A549 (cell line): ENCODE measurements around the gene MMP11. TPM values are rescaled to one million over a fixed set of nuclear protein-coding genes. Genes with fewer than 3 reads are reported as not detected.

Experiments
- ATAC-seq, 2 experiments: fragments of 200-7000 bp in 1 of 2; fragments of >200 bp in 1 of 2; cut with Nextera tagmentation in 1 of 2; cut with Tn5 transposase in 1 of 2; 3 replicates each; pipeline versions ENCODE4 v1.8.0 to v1.9.1; 2018 to 2020; ENCODE audit warnings: mild to moderate bottlenecking in 1 of 2, moderate library complexity in 1 of 2
- CTCF ChIA-PET: fragments of 300-600 bp; sonication (Branson Sonifier 250); formaldehyde crosslinking; extraction: SDS; loops from one replicate; lab custom pipeline; 2021; ENCODE audit warnings: antibody characterized with exemption, inconsistent platforms; lab: Yijun Ruan, JAX
- POLR2A ChIA-PET: fragments of 350-600 bp; formaldehyde crosslinking; extraction: SDS; loops from one replicate; lab custom pipeline; 2021; ENCODE audit warnings: antibody characterized with exemption, inconsistent platforms; lab: Yijun Ruan, JAX
- DNase-seq, 2 experiments: peaks; one replicate each; pipeline versions ENCODE4 v3.0.0 to v3.0.0-alpha.2; 2011 to 2016; ENCODE audit warnings: low read depth in 1 of 2, low spot score in 1 of 2
- FAIRE-seq: peaks from 2 replicates; lab custom pipeline; 2011; peaks lifted over from hg19 to GRCh38; lab: Jason Lieb, UNC
- H3K27ac ChIP-seq, 2 experiments: fragments of >200 bp; sonication (Bioruptor Twin); formaldehyde crosslinking; 3 replicates each; pipeline ENCODE4 v1.5.1; 2016 to 2017
- H3K4me1 ChIP-seq: fragments of >200 bp; sonication (Bioruptor Twin); formaldehyde crosslinking; 3 replicates; pipeline ENCODE4 v1.6.1; 2016
- H3K4me2 ChIP-seq: fragments of >200 bp; sonication (Bioruptor Twin); formaldehyde crosslinking; 3 replicates; pipeline ENCODE4 v1.6.1; 2016
- H3K4me3 ChIP-seq: fragments of >200 bp; sonication (Bioruptor Twin); formaldehyde crosslinking; 3 replicates; pipeline ENCODE4 v1.5.1; 2016
- H3K9me3 ChIP-seq: fragments of >200 bp; sonication (Bioruptor Twin); formaldehyde crosslinking; 3 replicates; pipeline ENCODE4 v1.6.1; 2016
- CEBPB ChIP-seq, 2 experiments: fragments of >200 bp in 1 of 2; sonication (Bioruptor Twin) in 1 of 2; formaldehyde crosslinking in 1 of 2; IDR thresholded peaks; 2 replicates each; pipeline ENCODE4 v1.6.1; 2012 to 2016
- ELK1 ChIP-seq: fragments of 150-350 bp; IDR thresholded peaks from 2 replicates; pipeline ENCODE4 v1.6.1; 2014; ENCODE audit warnings: low read depth, mild to moderate bottlenecking, low read length
- EP300 ChIP-seq, 2 experiments: fragments of >200 bp; sonication (Bioruptor Twin); formaldehyde crosslinking; IDR thresholded peaks; 2 replicates in 1 of 2; 3 replicates in 1 of 2; pipeline ENCODE4 v1.6.1; 2016 to 2017
- ESRRA ChIP-seq: fragments of 150-350 bp; IDR thresholded peaks from 2 replicates; pipeline ENCODE4 v1.6.1; 2014; ENCODE audit warnings: mild to moderate bottlenecking, low read length, borderline replicate concordance
- FOSB ChIP-seq: fragments of 250-450 bp; sonication (Bioruptor Pico); IDR thresholded peaks from 2 replicates; pipeline ENCODE4 v1.5.0; 2020; ENCODE audit warnings: mild to moderate bottlenecking, moderate library complexity
- FOXS1 ChIP-seq: fragments of 250-450 bp; sonication (Bioruptor Pico); IDR thresholded peaks from 2 replicates; pipeline ENCODE4 v1.5.0; 2020; ENCODE audit warnings: mild to moderate bottlenecking, moderate library complexity
- HDAC2 ChIP-seq: fragments of 200-600 bp; sonication (generic); IDR thresholded peaks from 2 replicates; pipeline ENCODE4 v1.6.1; 2016
- HEYL ChIP-seq: fragments of 250-450 bp; sonication (Bioruptor Pico); IDR thresholded peaks from 2 replicates; pipeline ENCODE4 v1.8.0; 2021; ENCODE audit warnings: mild to moderate bottlenecking, moderate library complexity
- HOXA7 ChIP-seq: fragments of 250-450 bp; sonication (Bioruptor Pico); IDR thresholded peaks from 2 replicates; pipeline ENCODE4 v1.5.0; 2020; ENCODE audit warnings: mild to moderate bottlenecking, moderate library complexity
- KDM1A ChIP-seq: fragments of 200-600 bp; sonication (generic); IDR thresholded peaks from 2 replicates; pipeline ENCODE4 v1.6.1; 2016; ENCODE audit warnings: low read depth, mild to moderate bottlenecking
- MAFK ChIP-seq: fragments of 450-650 bp; IDR thresholded peaks from 2 replicates; pipeline ENCODE4 v1.6.1; 2014; ENCODE audit not compliant: partially characterized antibody
- MAX ChIP-seq: IDR thresholded peaks from 2 replicates; pipeline ENCODE4 v1.6.1; 2012
- MYC ChIP-seq: IDR thresholded peaks from 2 replicates; pipeline ENCODE4 v1.6.1; 2012; ENCODE audit warnings: mild to moderate bottlenecking, inconsistent platforms, low read length, improper control_type of control experiment, borderline replicate concordance
- NFE2L2 ChIP-seq: fragments of 150-350 bp; conservative IDR thresholded peaks from 2 replicates; pipeline ENCODE4 v1.6.1; 2014; ENCODE audit warnings: low read length
- NR3C1 ChIP-seq: fragments of >200 bp; sonication (Bioruptor Twin); formaldehyde crosslinking; IDR thresholded peaks from 3 replicates; pipeline ENCODE4 v1.6.1; 2017
- PBX3 ChIP-seq: IDR thresholded peaks from 2 replicates; pipeline ENCODE4 v1.6.1; 2012
- RCOR1 ChIP-seq: fragments of 150-350 bp; IDR thresholded peaks from 2 replicates; pipeline ENCODE4 v1.6.1; 2014; ENCODE audit warnings: antibody characterized with exemption, low read length, low read depth
- TFCP2L1 ChIP-seq: fragments of 250-450 bp; sonication (Bioruptor Pico); IDR thresholded peaks from 2 replicates; pipeline ENCODE4 v1.5.0; 2021; ENCODE audit warnings: mild to moderate bottlenecking
- TP53 ChIP-seq: fragments of 250-450 bp; sonication (Bioruptor Pico); IDR thresholded peaks from 2 replicates; pipeline ENCODE4 v1.5.0; 2021; ENCODE audit warnings: mild to moderate bottlenecking, moderate library complexity
- ZC3H11A ChIP-seq: fragments of 450-650 bp; IDR thresholded peaks from 2 replicates; pipeline ENCODE4 v1.6.1; 2014; ENCODE audit warnings: antibody characterized with exemption, mild to moderate bottlenecking
- ZSCAN20 ChIP-seq: fragments of 250-450 bp; sonication (Bioruptor Pico); IDR thresholded peaks from 2 replicates; pipeline ENCODE4 v1.8.0; 2022; ENCODE audit warnings: mild to moderate bottlenecking, moderate library complexity
- WGBS: methylation state at CpG from one replicate; pipeline ENCODE4 v1.1.6; 2017; ENCODE audit errors: missing lambda C conversion rate; 5-methylcytosine and 5-hydroxymethylcytosine counted together
- polyA plus RNA-seq, 4 experiments: library from polyadenylated mRNA; depleted of rRNA in 3 of 4; stranded (reverse); fragments of >200 nt; fragmentation: RNase III in 1 of 4; extraction: RNeasy Plus Mini Kit Qiagen cat#74134 plus additional on column Dnase treatment in 1 of 4; gene quantifications; 2 replicates in 3 of 4; 3 replicates in 1 of 4; pipeline ENCODE4 v1.2.3, GENCODE V29; 2011 to 2017
- TF ChIP-seq, protein P1 (sequence below): fragments of 450-650 bp; IDR thresholded peaks from 2 replicates; pipeline ENCODE4 v1.6.1; 2014; ENCODE audit warnings: antibody characterized with exemption
- TF ChIP-seq, protein P2 (sequence below): fragments of 250-450 bp; sonication (Bioruptor Pico); IDR thresholded peaks from 2 replicates; pipeline ENCODE4 v1.5.0; 2020; ENCODE audit warnings: low read depth, mild to moderate bottlenecking, moderate library complexity

Gene MMP11
- polyA plus RNA-seq, 2 of the 4 experiments (the other 2 are of a cell fraction): 0.23 to 0.36 TPM

DNA sequence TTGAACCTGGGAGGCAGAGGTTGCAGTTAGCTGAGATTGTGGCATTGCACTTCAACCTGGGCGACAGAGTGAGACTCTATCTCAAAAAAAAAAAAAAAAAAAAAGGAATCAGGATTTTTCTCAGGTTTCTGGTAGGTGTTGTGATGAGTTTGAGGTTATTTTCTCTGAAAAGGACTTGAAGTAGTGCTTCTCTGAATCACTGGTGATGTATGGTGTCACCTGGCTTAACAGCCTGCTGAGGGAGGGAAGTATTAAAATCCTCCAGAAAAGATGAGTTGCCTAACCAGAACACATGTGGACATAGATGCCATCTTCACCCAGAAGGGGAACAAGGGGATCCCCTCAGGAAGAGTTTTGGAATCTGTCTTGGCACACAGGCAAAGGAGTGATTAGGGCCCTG lies 34.2 kb downstream of the MMP11 start (continued):
- TF ChIP-seq FOSB (CRISPR knock-in tag) (no peak), TFCP2L1 (no peak), NR3C1 (no peak), HEYL (no peak)
- TF ChIP-seq, all 56 proteins: peak for 0

GRCh38 chr22:23812378-23812777 lies 39.7 kb downstream of the MMP11 start:
- WGBS: 92% methylated on average over 4 of the region's 4 CpGs
- DNase-seq: no peak
- Histone ChIP-seq H3K27ac (no peak overlapping the region), H3K4me2 (no peak overlapping the region), H3K9me3 (no peaks in the 10 kb centered on the region), H3K4me3 (no peak overlapping the region), H3K4me1 (no peaks in the 10 kb centered on the region)
- POLR2A ChIA-PET: no interaction called here
- TF ChIP-seq CEBPB (IDR thresholded peaks at IDR 0.05) (peak in 1 of 2 experiments; percentile 47; a peak in 1 of 4 replicates), FOSB (CRISPR knock-in tag) (no peak)
- no peak for FAIRE-seq
- CTCF ChIA-PET: interaction anchor here (2.7 to 3.8 kb wide), 2 partner anchors 37 to 45 kb away, joined by 7 to 18 read pairs; partner anchors contain the start of gene CHCHD10
- ATAC-seq: no peak

- POLR2A ChIA-PET: no interaction called here
- CTCF ChIA-PET: interaction anchor here (0.9 kb wide), 1 partner anchor 7 kb away, joined by 3 read pairs; no protein-coding TSS in a partner anchor
- no peaks in the 10 kb centered on the region for H3K9me3 ChIP-seq
- TF ChIP-seq MYC (no peak), RCOR1 (no peak)
- WGBS: 87% methylated on average over 9 of the region's 10 CpGs
- no peak for FAIRE-seq
- H3K4me2 ChIP-seq: no peak overlapping the region
- H3K27ac ChIP-seq: no peak overlapping the region
- no peak overlapping the region for H3K4me3 ChIP-seq
- no peak for ATAC-seq
- DNase-seq: no peak
- H3K4me1 ChIP-seq: no peaks in the 10 kb centered on the region
Observed at GRCh38 chr22:23815541-23816155, 43.0 kb downstream of the MMP11 start.

DNA sequence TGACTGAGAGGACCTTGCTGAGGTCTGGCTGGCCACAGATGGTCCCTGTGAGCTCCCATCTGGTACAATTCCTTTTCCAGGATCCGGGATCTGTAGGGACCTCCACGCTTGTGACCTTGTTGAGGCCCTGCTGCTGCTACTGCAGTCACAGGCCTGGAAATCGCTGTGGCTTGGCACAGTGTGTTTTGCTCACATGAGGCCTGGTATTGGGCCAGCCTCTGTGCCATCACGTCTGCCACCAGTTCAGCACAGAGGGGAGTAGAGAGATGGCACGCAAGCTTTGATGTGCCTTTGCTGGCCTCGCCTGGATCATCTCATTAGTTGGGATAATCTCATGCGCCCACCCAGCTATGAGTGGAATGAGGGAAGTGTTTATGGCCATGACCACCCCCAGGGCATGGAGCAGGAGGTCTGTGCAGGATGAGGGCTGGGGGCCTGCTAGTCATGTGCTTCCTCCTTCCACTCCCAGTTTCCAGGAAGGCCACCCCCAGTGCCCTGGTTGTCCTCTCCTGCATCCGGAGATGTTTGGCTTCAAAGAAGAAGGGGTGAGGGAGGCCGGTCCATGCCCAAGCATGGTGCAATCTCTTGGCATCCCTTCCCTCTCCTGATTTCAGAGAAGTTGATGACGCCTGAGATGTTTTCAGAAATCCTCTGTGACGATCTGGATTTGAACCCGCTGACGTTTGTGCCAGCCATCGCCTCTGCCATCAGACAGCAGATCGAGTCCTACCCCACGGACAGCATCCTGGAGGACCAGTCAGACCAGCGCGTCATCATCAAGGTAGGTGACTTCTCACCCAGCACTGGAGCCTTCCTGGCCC lies 43.7 kb downstream of the MMP11 start:
- CTCF ChIA-PET: no interaction called here
- no peak overlapping the region for H3K4me2 ChIP-seq
- FAIRE-seq (no peak), DNase-seq (no peak), ATAC-seq (no peak)
- no peak overlapping the region for H3K4me3 ChIP-seq
- WGBS: 88% methylated on average over 13 of the region's 18 CpGs
- H3K4me1 ChIP-seq: no peaks in the 10 kb centered on the region
- TF ChIP-seq NR3C1 (no peak), HOXA7 (CRISPR knock-in tag) (no peak), MAX (no peak), MYC (no peak), FOXS1 (no peak), EP300 (IDR thresholded peaks at IDR 0.05) (no peak), FOSB (CRISPR knock-in tag) (no peak), ESRRA (no peak), KDM1A (no peak), ZC3H11A (no peak), ELK1 (no peak), PBX3 (no peak), MAFK (no peak), ZSCAN20 (CRISPR knock-in tag) (no peak), HDAC2 (no peak), NFE2L2 (no peak), TP53 (CRISPR knock-in tag) (no peak)
- TF ChIP-seq, protein P1, sequence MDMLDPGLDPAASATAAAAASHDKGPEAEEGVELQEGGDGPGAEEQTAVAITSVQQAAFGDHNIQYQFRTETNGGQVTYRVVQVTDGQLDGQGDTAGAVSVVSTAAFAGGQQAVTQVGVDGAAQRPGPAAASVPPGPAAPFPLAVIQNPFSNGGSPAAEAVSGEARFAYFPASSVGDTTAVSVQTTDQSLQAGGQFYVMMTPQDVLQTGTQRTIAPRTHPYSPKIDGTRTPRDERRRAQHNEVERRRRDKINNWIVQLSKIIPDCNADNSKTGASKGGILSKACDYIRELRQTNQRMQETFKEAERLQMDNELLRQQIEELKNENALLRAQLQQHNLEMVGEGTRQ: no peak
- TF ChIP-seq, protein P2, sequence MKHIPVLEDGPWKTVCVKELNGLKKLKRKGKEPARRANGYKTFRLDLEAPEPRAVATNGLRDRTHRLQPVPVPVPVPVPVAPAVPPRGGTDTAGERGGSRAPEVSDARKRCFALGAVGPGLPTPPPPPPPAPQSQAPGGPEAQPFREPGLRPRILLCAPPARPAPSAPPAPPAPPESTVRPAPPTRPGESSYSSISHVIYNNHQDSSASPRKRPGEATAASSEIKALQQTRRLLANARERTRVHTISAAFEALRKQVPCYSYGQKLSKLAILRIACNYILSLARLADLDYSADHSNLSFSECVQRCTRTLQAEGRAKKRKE (CRISPR knock-in tag): no peak
- TF ChIP-seq, all 56 proteins: peak for 0
- H3K9me3 ChIP-seq: no peaks in the 10 kb centered on the region
- POLR2A ChIA-PET: no interaction called here
- H3K27ac ChIP-seq: no peak overlapping the region
